Sigmoid colon (tissue), 7 donors: Measurements from ENCODE around the gene SPDYA. TPM values are rescaled to one million over a fixed set of nuclear protein-coding genes. Genes with fewer than 3 reads are reported as not detected.
A peak's percentile ranks its signal among the peaks of the same experiment; 100 is the strongest.

Experiments
- DNase-seq: peaks from one replicate; pipeline ENCODE4 v3.0.0-alpha.2; 2019
- H3K27ac ChIP-seq, 4 donors: fragments of 200-600 bp; sonication (generic); one replicate each; pipeline ENCODE4 v1.5.1; 2016 to 2019; ENCODE audit warnings: mild to moderate bottlenecking in 1 of 4
- H3K27me3 ChIP-seq, 3 donors: fragments of 200-600 bp; sonication (generic); one replicate each; pipeline ENCODE4 v1.5.1; 2019; ENCODE audit warnings: mild to moderate bottlenecking in 1 of 3
- H3K36me3 ChIP-seq, 4 donors: fragments of 200-600 bp; sonication (generic); one replicate each; pipeline ENCODE4 v1.5.1; 2016 to 2019
- H3K4me1 ChIP-seq, 4 donors: fragments of 200-600 bp; sonication (generic); one replicate each; pipeline ENCODE4 v1.5.1; 2017 to 2019
- H3K4me3 ChIP-seq, 4 donors: fragments of 200-600 bp; sonication (generic); one replicate each; pipeline ENCODE4 v1.5.1; 2017 to 2019; ENCODE audit warnings: mild to moderate bottlenecking in 2 of 4, moderate library complexity in 1 of 4
- H3K9me3 ChIP-seq, 4 donors: fragments of 200-600 bp in 3 of 4; sonication (generic) in 3 of 4; one replicate each; pipeline versions ENCODE4 v1.5.1 to v1.6.1; 2013 to 2019
- EP300 ChIP-seq, 4 donors: sonication (generic); formaldehyde crosslinking; IDR thresholded peaks; one replicate each; pipeline ENCODE4 v1.6.1; 2017; ENCODE audit warnings: antibody characterized with exemption in 4 of 4
- POLR2A ChIP-seq, 2 donors: fragments of 450-650 bp; IDR thresholded peaks; one replicate each; pipeline ENCODE4 v1.6.1; 2016; ENCODE audit warnings: antibody characterized with exemption in 2 of 2, mild to moderate bottlenecking in 2 of 2, moderate library complexity in 2 of 2
- POLR2AphosphoS5 ChIP-seq, 4 donors: sonication (generic); formaldehyde crosslinking; IDR thresholded peaks; one replicate each; pipeline ENCODE4 v1.6.1; 2017; ENCODE audit warnings: antibody characterized with exemption in 4 of 4
- WGBS, 2 donors: extraction: QIAGEN DNeasy Blood & Tissue Kit; methylation state at CpG; one replicate each; pipeline ENCODE4 v1.1.7; 2013; 5-methylcytosine and 5-hydroxymethylcytosine counted together
- intact Hi-C: fragments of 100-400 bp; cut with DNase I; formaldehyde crosslinking; loops from one replicate; pipeline ENCODE4 v1.15.1; 2023
- polyA plus RNA-seq, 3 donors: library from polyadenylated mRNA; stranded (reverse); fragments of 200-250 nt; gene quantifications; one replicate each; pipeline ENCODE4 v1.2.3, GENCODE V29; 2013
- total RNA-seq, 4 donors: library from RNA; depleted of rRNA; stranded (reverse); fragments of >200 nt; gene quantifications; one replicate each; pipeline ENCODE4 v1.1.0, GENCODE V29; 2016
- TF ChIP-seq, protein P1 (sequence below), 4 experiments: fragments of 450-650 bp in 3 of 4; fragments of 200-600 bp in 1 of 4; IDR thresholded peaks; one replicate each; pipeline ENCODE4 v1.5.1; 2016 to 2019; ENCODE audit warnings: antibody characterized with exemption in 4 of 4, mild to moderate bottlenecking in 3 of 4, moderate library complexity in 2 of 4
- donor health status: healthy with polysubstance abuse.
- donor health status: Bipolar disorder and iron deficiency.
- donor health status: healthy.

Gene SPDYA
- total and polyA plus RNA-seq, 7 donors: 0.13 to 2.2 (median 1.0) TPM; not detected in 1

- Histone ChIP-seq H3K4me1 (peaks cover 0 to 86% (median 81%) of the 10 kb centered on the region in 4 donors), H3K27me3 (no peaks in the 10 kb centered on the region), H3K9me3 (no peaks in the 10 kb centered on the region), H3K36me3 (no peaks in the 10 kb centered on the region), H3K27ac (no peak overlapping the region), H3K4me3 (no peak overlapping the region)
- TF ChIP-seq, protein P1, sequence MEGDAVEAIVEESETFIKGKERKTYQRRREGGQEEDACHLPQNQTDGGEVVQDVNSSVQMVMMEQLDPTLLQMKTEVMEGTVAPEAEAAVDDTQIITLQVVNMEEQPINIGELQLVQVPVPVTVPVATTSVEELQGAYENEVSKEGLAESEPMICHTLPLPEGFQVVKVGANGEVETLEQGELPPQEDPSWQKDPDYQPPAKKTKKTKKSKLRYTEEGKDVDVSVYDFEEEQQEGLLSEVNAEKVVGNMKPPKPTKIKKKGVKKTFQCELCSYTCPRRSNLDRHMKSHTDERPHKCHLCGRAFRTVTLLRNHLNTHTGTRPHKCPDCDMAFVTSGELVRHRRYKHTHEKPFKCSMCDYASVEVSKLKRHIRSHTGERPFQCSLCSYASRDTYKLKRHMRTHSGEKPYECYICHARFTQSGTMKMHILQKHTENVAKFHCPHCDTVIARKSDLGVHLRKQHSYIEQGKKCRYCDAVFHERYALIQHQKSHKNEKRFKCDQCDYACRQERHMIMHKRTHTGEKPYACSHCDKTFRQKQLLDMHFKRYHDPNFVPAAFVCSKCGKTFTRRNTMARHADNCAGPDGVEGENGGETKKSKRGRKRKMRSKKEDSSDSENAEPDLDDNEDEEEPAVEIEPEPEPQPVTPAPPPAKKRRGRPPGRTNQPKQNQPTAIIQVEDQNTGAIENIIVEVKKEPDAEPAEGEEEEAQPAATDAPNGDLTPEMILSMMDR (IDR thresholded peaks at IDR 0.05): no peak
- TF ChIP-seq POLR2AphosphoS5 (IDR thresholded peaks at IDR 0.05) (no peak), EP300 (IDR thresholded peaks at IDR 0.05) (no peak)
- no peak for DNase-seq
- 21 to 67% methylated on average over 3 of the region's 3 CpGs for WGBS, 2 donors
- intact Hi-C loops: no loop called here
Observed at GRCh38 chr2:28767337-28767736, 43.3 kb upstream of the SPDYA start.

DNA sequence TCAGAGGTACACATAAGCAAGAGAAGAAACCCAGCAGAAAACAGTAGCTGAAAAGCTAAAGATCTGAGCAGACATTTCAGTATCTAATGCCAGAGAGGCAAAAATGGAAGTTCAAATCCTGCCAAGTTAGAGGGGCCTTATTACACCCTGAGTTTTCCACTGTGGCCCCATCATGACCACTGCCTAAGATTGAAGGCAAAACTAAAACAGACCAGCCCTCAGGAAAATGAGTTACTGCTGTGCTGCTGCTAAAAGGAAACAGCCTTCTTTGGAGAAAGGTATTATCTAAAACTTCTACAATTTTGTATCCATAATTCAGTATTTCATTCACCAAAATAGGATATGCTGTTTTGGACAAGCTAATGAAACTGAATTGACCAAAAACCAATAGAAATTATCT, 42.2 kb upstream of the SPDYA start:
- Histone ChIP-seq H3K4me3 (no peak overlapping the region), H3K9me3 (no peaks in the 10 kb centered on the region), H3K4me1 (peaks cover 0 to 86% (median 76%) of the 10 kb centered on the region in 4 donors), H3K27ac (peak overlapping the region in 1 of 4 donors; percentile 27), H3K27me3 (no peaks in the 10 kb centered on the region), H3K36me3 (no peaks in the 10 kb centered on the region)
- no peak for DNase-seq
- intact Hi-C loops: no loop called here
- TF ChIP-seq POLR2AphosphoS5 (IDR thresholded peaks at IDR 0.05) (no peak), POLR2A (IDR thresholded peaks at IDR 0.05) (no peak), EP300 (IDR thresholded peaks at IDR 0.05) (no peak)
- TF ChIP-seq, protein P1 (IDR thresholded peaks at IDR 0.05): no peak

- no peaks in the 10 kb centered on the region for H3K27me3 ChIP-seq
- 87 to 96% methylated on average over 5 of the region's 5 CpGs for WGBS, 2 donors
- H3K27ac ChIP-seq: no peak overlapping the region
- TF ChIP-seq EP300 (IDR thresholded peaks at IDR 0.05) (no peak), POLR2AphosphoS5 (IDR thresholded peaks at IDR 0.05) (no peak), POLR2A (IDR thresholded peaks at IDR 0.05) (no peak)
- TF ChIP-seq, protein P1 (IDR thresholded peaks at IDR 0.05): no peak
- H3K36me3 ChIP-seq: no peaks in the 10 kb centered on the region
- no peaks in the 10 kb centered on the region for H3K9me3 ChIP-seq
- no peak for DNase-seq
- intact Hi-C loops: no loop called here
- no peak overlapping the region for H3K4me3 ChIP-seq
- H3K4me1 ChIP-seq: peaks cover 0 to 86% (median 73%) of the 10 kb centered on the region in 4 donors
Observed at GRCh38 chr2:28768952-28769351, 41.7 kb upstream of the SPDYA start.

DNA sequence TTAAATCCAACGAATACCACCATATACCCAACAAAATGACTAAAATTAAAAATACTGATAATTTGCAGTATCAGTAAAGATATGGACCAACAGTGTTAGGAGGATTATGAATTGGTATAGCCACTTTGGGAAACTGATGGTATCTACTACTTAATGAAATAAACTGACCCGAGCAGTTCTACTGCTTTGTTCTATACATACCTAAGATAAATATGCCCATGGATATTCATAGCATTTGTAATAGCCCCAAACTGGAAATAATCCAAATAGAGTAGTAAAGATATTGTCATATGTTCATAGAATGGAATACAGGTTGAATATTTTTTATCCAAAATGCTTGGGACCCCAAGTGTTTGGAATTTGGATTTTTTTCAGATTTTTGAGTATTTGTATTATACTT, 38.3 kb upstream of the SPDYA start:
- Histone ChIP-seq H3K36me3 (peaks cover 0 to 9% (median 0%) of the 10 kb centered on the region in 4 donors), H3K9me3 (no peaks in the 10 kb centered on the region), H3K4me1 (peaks cover 0 to 88% (median 69%) of the 10 kb centered on the region in 4 donors), H3K27ac (no peak overlapping the region), H3K4me3 (no peak overlapping the region), H3K27me3 (no peaks in the 10 kb centered on the region)
- intact Hi-C loops: no loop called here
- no peak for TF ChIP-seq POLR2A (IDR thresholded peaks at IDR 0.05)
- no peak for TF ChIP-seq POLR2AphosphoS5 (IDR thresholded peaks at IDR 0.05)
- TF ChIP-seq, protein P1 (IDR thresholded peaks at IDR 0.05): no peak
- no peak for TF ChIP-seq EP300 (IDR thresholded peaks at IDR 0.05)
- DNase-seq: no peak
- 89 to 91% methylated on average over 2 of the region's 2 CpGs for WGBS, 2 donors

DNA sequence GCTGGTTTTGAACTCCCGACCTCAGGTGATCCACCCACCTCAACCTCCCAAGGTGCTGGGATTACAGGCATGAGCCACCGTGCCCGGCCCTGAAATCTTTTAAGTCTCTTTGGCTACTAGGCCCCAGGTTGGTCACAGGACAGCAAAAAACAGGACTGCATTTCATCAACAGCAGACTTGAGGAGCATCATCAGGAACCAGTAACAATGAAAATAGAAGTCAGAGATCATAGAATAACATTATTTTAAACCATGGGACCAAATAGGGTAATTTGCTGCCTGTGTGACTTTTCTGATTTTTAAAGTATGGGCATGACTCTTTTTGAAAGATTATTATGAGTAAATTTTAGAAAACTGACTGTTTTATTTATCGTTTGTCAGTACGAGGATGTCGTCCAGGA, 34.2 kb upstream of the SPDYA start:
- H3K4me3 ChIP-seq: no peak overlapping the region
- WGBS, 2 donors: 84 to 89% methylated on average over 6 of the region's 6 CpGs
- DNase-seq: no peak
- peaks cover 0 to 49% (median 25%) of the 10 kb centered on the region in 4 donors for H3K36me3 ChIP-seq
- TF ChIP-seq POLR2A (IDR thresholded peaks at IDR 0.05): no peak
- TF ChIP-seq EP300 (IDR thresholded peaks at IDR 0.05): no peak
- H3K27ac ChIP-seq: peak overlapping the region in 3 of 4 donors; percentile 2 to 36 (median 18)
- no peaks in the 10 kb centered on the region for H3K9me3 ChIP-seq
- H3K4me1 ChIP-seq: peaks cover 0 to 71% (median 47%) of the 10 kb centered on the region in 4 donors
- no peaks in the 10 kb centered on the region for H3K27me3 ChIP-seq
- intact Hi-C loops: no loop called here
